HepG2 (cell line): ENCODE data around the gene FUT3. TPM values are rescaled to one million over a fixed set of nuclear protein-coding genes. Genes with fewer than 3 reads are reported as not detected.
A peak's percentile ranks its signal among the peaks of the same experiment; 100 is the strongest.

Source experiments
- DPF2 ChIP-seq: sonication (generic); formaldehyde crosslinking; IDR thresholded peaks from 2 replicates; pipeline ENCODE4 v1.4.0; 2020; ENCODE audit warnings: mild to moderate bottlenecking, low read depth, missing genetic modification reagents, borderline replicate concordance
- ELF3 ChIP-seq: IDR thresholded peaks from 2 replicates; pipeline ENCODE4 v1.6.1; 2016; ENCODE audit warnings: missing genetic modification reagents, missing compliant biosample characterization
- HOXA3 ChIP-seq: sonication (generic); formaldehyde crosslinking; IDR thresholded peaks from 2 replicates; pipeline ENCODE4 v1.5.0; 2020; ENCODE audit warnings: missing genetic modification reagents
- MTA3 ChIP-seq: sonication (generic); formaldehyde crosslinking; IDR thresholded peaks from 2 replicates; pipeline ENCODE4 v1.4.0; 2020; ENCODE audit warnings: missing genetic modification reagents
- MYNN ChIP-seq: sonication (generic); formaldehyde crosslinking; IDR thresholded peaks from 2 replicates; pipeline ENCODE4 v1.4.0; 2020; ENCODE audit warnings: mild to moderate bottlenecking, low read depth, missing genetic modification reagents
- NFIC ChIP-seq: IDR thresholded peaks from 2 replicates; pipeline ENCODE4 v1.6.1; 2012; ENCODE audit warnings: mild to moderate bottlenecking, low read length, inconsistent platforms
- PITX1 ChIP-seq: sonication (generic); formaldehyde crosslinking; IDR thresholded peaks from 2 replicates; pipeline ENCODE4 v1.5.1; 2020; ENCODE audit warnings: mild to moderate bottlenecking, missing genetic modification reagents
- RNF219 ChIP-seq: sonication (generic); formaldehyde crosslinking; IDR thresholded peaks from 2 replicates; pipeline ENCODE4 v1.5.0; 2020; ENCODE audit warnings: mild to moderate bottlenecking, missing genetic modification reagents
- SP4 ChIP-seq: sonication (generic); formaldehyde crosslinking; IDR thresholded peaks from 2 replicates; pipeline ENCODE4 v1.8.1; 2023; ENCODE audit warnings: mild to moderate bottlenecking, missing genetic modification reagents
- TEF ChIP-seq: sonication (generic); formaldehyde crosslinking; IDR thresholded peaks from 2 replicates; pipeline ENCODE4 v1.5.0; 2020; ENCODE audit warnings: missing genetic modification reagents
- ZBTB2 ChIP-seq: sonication (generic); formaldehyde crosslinking; IDR thresholded peaks from 2 replicates; pipeline ENCODE4 v1.8.0; 2022; ENCODE audit warnings: low read depth, missing genetic modification reagents
- ZBTB33 ChIP-seq: sonication (generic); formaldehyde crosslinking; IDR thresholded peaks from 2 replicates; pipeline ENCODE4 v1.4.0; 2020; ENCODE audit warnings: missing genetic modification reagents
- ZGPAT ChIP-seq: IDR thresholded peaks from 2 replicates; pipeline ENCODE4 v1.6.1; 2016; ENCODE audit warnings: mild to moderate bottlenecking
- ZMYM4 ChIP-seq: sonication (generic); formaldehyde crosslinking; IDR thresholded peaks from 2 replicates; pipeline ENCODE4 v1.8.1; 2023; ENCODE audit warnings: mild to moderate bottlenecking, missing genetic modification reagents
- ZNF337 ChIP-seq: sonication (generic); formaldehyde crosslinking; IDR thresholded peaks from 2 replicates; pipeline ENCODE4 v1.5.1; 2020; ENCODE audit warnings: missing genetic modification reagents, low read depth, mild to moderate bottlenecking, borderline replicate concordance
- ZNF34 ChIP-seq: sonication (generic); formaldehyde crosslinking; IDR thresholded peaks from 2 replicates; pipeline ENCODE4 v1.4.0; 2020; ENCODE audit warnings: mild to moderate bottlenecking, missing genetic modification reagents, borderline replicate concordance
- ZNF550 ChIP-seq: sonication (generic); formaldehyde crosslinking; IDR thresholded peaks from 2 replicates; pipeline ENCODE4 v1.4.0; 2020; ENCODE audit warnings: mild to moderate bottlenecking, missing genetic modification reagents, borderline replicate concordance
- ZNF580 ChIP-seq: IDR thresholded peaks from 2 replicates; pipeline ENCODE4 v1.6.1; 2016; ENCODE audit warnings: low read depth, borderline replicate concordance
- ZNF720 ChIP-seq: sonication (generic); formaldehyde crosslinking; IDR thresholded peaks from 2 replicates; pipeline ENCODE4 v1.4.0; 2020; ENCODE audit warnings: missing genetic modification reagents
- ZNF770 ChIP-seq: sonication (generic); formaldehyde crosslinking; IDR thresholded peaks from 2 replicates; pipeline ENCODE4 v1.5.0; 2020; ENCODE audit warnings: mild to moderate bottlenecking, missing genetic modification reagents
- polyA plus RNA-seq, 8 experiments: library from polyadenylated mRNA; depleted of rRNA in 3 of 8; stranded (reverse) in 7 of 8; unstranded in 1 of 8; fragments of >200 nt; fragmentation: Illumina TruSeq in 4 of 8; extraction: Trizol in 4 of 8; gene quantifications; 2 replicates each; pipeline versions ENCODE4 v1.2.1 to v1.2.3, GENCODE V29; 2011 to 2016; ENCODE audit warnings: low read depth in 4 of 8, missing spikeins in 1 of 8, mixed read lengths in 1 of 8; ENCODE audit not compliant: insufficient read depth in 1 of 8
- total RNA-seq, 5 experiments: library from RNA; depleted of rRNA; stranded (reverse); fragments of >200 nt; fragmentation: Illumina TruSeq; extraction: Trizol; gene quantifications; 2 replicates each; pipeline ENCODE4 v1.2.3, GENCODE V29; 2016; ENCODE audit warnings: low read depth in 1 of 5

The FUT3 gene
- total and polyA plus RNA-seq, 2 of the 13 experiments (the other 11 are each of a cell fraction or from before 2014, with no cell fraction given): 0.53 to 1.1 TPM

GRCh38 chr19:5880604-5881078, 29.4 kb upstream of the FUT3 start (continued):
- TF ChIP-seq RNF219 (CRISPR knock-in tag): peak; percentile 92; the same call in 1 of the 2 replicates
- TF ChIP-seq ZBTB2 (CRISPR knock-in tag): no peak
- TF ChIP-seq ZNF337 (CRISPR knock-in tag): no peak
- TF ChIP-seq ZBTB33: peak; percentile 43; the same call in 1 of the 2 replicates
- TF ChIP-seq SP4 (CRISPR knock-in tag): no peak
- peak; percentile 92 for TF ChIP-seq ELF3
- no peak for TF ChIP-seq MYNN
- TF ChIP-seq ZNF34: no peak
- TF ChIP-seq ZNF550 (CRISPR knock-in tag): 0 out of 2 replicates have a peak, but pooled peaks have one; percentile 51
- peak; percentile 89 for TF ChIP-seq HOXA3
- no peak for TF ChIP-seq MTA3
- peak; percentile 64; the same call in 1 of the 2 replicates for TF ChIP-seq DPF2 (CRISPR knock-in tag)
- no peak for TF ChIP-seq ZMYM4
- TF ChIP-seq ZGPAT: peak; percentile 93
- 0 out of 2 replicates have a peak, but pooled peaks have one; percentile 25 for TF ChIP-seq PITX1 (CRISPR knock-in tag)
- TF ChIP-seq NFIC: 0 out of 2 replicates have a peak, but pooled peaks have one; percentile 13
- no peak for TF ChIP-seq ZNF720 (CRISPR knock-in tag)
- peak; percentile 72; the same call in 1 of the 2 replicates for TF ChIP-seq ZNF580 (CRISPR knock-in tag)
- TF ChIP-seq ZNF770 (CRISPR knock-in tag): peak; percentile 90
- no peak; the same call in 1 of the 2 replicates for TF ChIP-seq TEF
